DOHH2 (cell line): Measurements from ENCODE around the gene RAD23A.
"Not testable (repeated sequence)": the region's sequence is repeated elsewhere in the genome, so short reads cannot be mapped to it uniquely, and the experiment has no call there.

Source experiments
- EZH2phosphoT487 ChIP-seq: fragments of 200-600 bp; sonication (generic); IDR thresholded peaks from 2 replicates; pipeline ENCODE4 v1.6.1; 2017; ENCODE audit warnings: borderline replicate concordance, mild to moderate bottlenecking, antibody characterized with exemption, low read length, moderate library complexity, mixed read lengths
- TF ChIP-seq, protein P1 (sequence below): fragments of 200-600 bp; sonication (generic); IDR thresholded peaks from one replicate; pipeline ENCODE4 v1.5.1; 2014; ENCODE audit warnings: antibody characterized with exemption, mild to moderate bottlenecking, low read depth, low read length; ENCODE audit not compliant: poor library complexity, severe bottlenecking

DNA sequence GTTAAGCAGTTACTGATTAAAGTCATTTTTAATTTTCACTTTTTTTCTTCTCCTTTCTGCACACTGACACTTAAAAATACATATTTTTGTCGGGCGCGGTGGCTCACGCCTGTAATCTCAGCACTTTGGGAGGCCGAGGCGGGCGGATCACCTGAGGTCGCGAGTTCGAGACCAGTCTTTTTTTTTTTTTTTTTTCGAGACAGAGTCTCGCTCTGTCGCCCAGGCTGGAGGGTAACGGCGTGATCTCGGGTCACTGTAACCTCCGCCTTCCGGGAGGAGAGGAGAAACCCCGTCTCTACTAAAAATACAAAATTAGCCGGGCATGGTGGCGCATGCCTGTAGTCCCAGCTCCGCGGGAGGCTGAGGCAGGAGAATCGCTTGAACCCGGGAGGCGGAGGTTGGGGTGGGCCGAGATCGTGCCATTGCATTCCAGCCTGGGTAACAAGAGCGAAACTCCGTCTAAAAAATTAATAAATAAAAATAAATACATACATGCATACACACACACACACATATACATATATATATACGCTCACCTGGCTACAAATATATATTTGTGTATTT lies 11.8 kb downstream of the RAD23A start:
- TF ChIP-seq, protein P1, sequence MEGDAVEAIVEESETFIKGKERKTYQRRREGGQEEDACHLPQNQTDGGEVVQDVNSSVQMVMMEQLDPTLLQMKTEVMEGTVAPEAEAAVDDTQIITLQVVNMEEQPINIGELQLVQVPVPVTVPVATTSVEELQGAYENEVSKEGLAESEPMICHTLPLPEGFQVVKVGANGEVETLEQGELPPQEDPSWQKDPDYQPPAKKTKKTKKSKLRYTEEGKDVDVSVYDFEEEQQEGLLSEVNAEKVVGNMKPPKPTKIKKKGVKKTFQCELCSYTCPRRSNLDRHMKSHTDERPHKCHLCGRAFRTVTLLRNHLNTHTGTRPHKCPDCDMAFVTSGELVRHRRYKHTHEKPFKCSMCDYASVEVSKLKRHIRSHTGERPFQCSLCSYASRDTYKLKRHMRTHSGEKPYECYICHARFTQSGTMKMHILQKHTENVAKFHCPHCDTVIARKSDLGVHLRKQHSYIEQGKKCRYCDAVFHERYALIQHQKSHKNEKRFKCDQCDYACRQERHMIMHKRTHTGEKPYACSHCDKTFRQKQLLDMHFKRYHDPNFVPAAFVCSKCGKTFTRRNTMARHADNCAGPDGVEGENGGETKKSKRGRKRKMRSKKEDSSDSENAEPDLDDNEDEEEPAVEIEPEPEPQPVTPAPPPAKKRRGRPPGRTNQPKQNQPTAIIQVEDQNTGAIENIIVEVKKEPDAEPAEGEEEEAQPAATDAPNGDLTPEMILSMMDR: not testable (repeated sequence)
- TF ChIP-seq EZH2phosphoT487: not testable (repeated sequence)
